GM18519 (cell line): ENCODE data around the gene PCYT1A.

Experiments used
- ATAC-seq: cut with Tn5 transposase; IDR thresholded peaks from one replicate; pipeline ENCODE4 v1.9.1; 2021; ENCODE audit warnings: mild to moderate bottlenecking, moderate library complexity; ENCODE audit not compliant: unreplicated experiment, low FRiP score

PCYT1A gene

GRCh38 chr3:196240424-196240823 is 47.1 kb downstream of the PCYT1A start:
- ATAC-seq, result no peak

DNA sequence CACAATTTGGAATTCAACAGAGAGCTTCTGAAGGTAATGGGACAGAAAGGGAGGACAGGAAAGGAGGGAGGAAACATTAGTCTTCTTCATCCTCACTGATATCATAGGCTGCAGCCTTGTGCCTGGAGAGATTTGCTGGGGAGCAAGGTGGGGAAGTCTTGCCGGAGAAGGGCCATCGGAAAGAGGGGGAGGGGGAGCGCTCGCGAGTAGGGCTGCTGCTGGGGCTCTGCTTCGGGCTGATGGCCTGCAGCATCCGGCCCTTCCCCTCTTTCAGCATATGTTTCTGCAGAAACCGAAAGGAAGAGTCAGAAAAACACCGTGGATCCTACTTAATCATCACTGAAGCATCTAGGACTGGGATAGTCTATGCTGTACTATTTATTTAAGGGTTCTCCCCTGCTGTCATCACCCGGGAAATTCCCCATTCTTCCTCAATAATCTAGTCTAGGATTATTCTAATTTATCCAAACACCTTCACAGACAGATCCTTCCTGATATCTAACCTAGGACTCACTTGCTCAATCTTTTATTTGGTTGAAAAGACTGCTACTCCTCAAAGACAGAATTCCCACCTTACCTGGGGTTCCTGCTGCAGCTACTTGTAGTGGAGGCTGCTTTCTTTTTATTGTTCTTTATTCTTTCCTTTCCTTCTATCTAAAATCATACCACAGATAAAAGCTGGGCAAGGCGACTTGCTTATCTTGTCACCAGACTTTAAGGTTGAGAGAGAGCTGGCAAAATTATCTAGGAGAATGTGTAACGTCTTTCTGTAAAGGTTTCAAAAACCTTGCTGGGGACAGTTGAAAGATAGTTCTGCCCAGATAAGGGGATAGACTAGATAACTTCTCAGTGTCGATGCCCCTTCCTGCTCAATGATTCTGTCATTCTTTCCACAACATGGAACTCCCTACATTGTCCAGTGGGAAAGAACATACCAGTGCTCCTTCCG is 48.6 kb downstream of the PCYT1A start:
- no peak for ATAC-seq

GRCh38 chr3:196237203-196237602 is 50.3 kb downstream of the PCYT1A start:
- ATAC-seq, result no peak

DNA sequence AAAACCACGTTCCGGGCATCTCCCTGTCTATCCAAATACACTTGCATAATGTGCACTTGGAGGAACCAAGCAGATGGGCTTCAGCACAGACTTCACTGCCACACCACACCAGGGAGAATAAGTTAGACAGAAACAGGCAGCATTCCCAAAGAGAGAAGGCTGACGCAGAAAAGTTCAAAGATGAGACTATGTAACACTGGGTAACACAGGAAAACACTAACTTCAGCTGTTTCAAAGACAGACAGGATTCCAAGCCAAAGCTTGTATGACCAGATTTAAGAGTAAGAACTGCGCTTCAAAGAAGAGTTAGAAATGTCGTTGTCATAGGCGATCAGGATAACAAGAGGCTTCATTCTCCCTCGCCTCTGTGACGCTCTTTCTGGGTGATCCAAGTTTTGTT is 51.3 kb downstream of the PCYT1A start:
- ATAC-seq, result no peak

- ATAC-seq, result no peak
Observed at GRCh38 chr3:196235452-196236122, 51.9 kb downstream of the PCYT1A start.

- ATAC-seq, result no peak
Observed at GRCh38 chr3:196232882-196233251, 54.7 kb downstream of the PCYT1A start.

- ATAC-seq, result no peak
Observed at GRCh38 chr3:196232154-196232881, 55.2 kb downstream of the PCYT1A start.

GRCh38 chr3:196227629-196228493 is 59.7 kb downstream of the PCYT1A start:
- no peak for ATAC-seq

GRCh38 chr3:196227121-196227561 is 60.4 kb downstream of the PCYT1A start:
- ATAC-seq, result no peak

DNA sequence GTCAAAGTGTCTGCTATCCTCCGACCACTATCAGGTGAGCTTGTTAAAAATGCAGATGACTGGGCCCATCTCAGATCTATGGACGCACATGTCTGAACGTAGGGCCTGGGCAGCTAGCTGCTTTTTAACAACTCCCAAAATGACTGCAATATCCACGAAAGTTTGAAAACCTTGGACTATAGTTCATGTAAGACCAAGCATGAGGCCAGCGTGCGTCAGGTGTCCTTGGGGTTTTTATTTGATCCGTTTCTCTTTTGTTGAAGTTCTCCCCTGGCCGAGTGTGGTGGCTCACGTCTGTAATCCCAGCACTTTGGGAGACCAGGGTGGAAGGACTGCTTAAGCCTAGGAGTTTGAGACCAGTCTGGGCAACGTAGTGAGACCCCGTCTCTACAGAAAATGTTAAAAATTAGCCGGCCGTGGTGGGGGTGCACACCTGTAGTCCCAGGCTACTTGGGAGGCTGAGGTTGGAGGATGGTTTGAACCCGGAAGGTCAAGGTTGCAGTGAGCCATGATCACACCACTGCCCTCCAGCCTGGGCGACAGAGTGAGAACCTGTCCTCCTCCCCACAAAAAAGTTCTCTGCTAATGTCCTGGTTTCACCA is 61.7 kb downstream of the PCYT1A start:
- ATAC-seq, result no peak

GRCh38 chr3:196225086-196225485 is 62.4 kb downstream of the PCYT1A start:
- ATAC-seq, result no peak

GRCh38 chr3:196222876-196223595 is 64.5 kb downstream of the PCYT1A start:
- ATAC-seq, result no peak

DNA sequence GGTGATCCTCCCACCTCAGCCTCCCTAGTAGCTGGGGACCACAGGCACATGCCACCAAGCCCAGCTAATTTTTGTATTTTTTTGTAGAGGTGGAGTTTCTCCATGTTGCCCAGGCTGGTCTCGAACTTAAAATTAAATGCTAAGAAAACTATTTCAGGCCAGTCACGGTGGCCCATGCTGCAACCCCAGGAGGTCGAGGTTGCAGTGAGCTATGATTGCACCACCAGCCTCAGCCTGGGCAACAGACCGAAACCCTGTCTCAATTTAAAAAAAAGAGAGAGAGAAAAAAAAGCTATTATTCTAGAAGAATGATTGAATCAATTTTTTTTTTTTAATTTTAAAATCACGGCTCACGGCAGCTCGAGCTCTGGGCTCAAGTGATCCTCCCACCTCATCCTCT is 66.5 kb downstream of the PCYT1A start:
- no peak for ATAC-seq

GRCh38 chr3:196220587-196220986 is 66.9 kb downstream of the PCYT1A start:
- ATAC-seq, result no peak

DNA sequence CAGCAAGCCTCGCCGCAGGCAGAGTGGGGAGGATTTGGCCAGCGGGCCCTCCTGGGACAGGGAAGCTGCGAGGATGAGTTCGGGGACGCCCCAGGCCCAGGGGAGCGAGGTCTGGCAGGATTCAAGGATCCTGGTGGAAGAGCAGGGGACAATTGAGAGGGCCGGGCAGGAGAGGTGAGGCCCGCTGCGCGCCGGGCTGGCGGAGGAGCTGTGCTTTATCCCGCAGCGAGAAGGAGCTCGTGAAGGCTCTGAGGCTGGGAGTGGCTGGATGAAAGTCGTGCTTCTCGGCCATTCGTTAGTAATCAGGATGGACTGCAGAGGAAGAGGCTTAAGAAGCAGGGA is 67.6 kb downstream of the PCYT1A start:
- ATAC-seq, result no peak

GRCh38 chr3:196219194-196219969 is 68.1 kb downstream of the PCYT1A start:
- no peak for ATAC-seq

DNA sequence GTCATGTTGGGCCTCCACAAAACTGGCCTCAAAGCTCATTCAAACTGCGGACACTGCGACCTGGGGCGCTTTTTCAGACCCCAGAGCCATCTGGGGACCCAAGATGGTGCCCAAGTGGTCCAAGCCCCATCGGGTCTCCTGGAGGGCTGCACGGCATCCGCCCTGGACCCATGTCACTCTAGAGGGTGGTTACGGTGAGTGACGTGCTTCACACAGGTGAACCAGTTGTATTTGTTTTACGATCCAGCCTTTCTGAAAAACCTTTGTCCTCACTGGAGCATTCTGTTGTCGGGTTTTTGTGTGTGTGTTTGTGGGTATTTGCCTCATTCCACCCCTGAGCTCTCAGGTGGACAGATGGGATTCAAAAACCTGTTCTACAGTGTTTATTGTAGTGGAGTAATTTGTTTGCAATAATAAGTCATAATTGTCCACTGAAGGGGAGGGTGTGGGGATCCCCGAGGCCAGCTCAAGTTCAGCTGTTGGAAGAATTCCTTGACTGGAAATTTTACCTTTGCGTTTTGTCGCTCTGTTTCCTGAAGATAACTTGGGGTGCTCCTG is 69.3 kb downstream of the PCYT1A start:
- ATAC-seq, result no peak
